HepG2 (cell line): ENCODE measurements around the gene RRP12. TPM values are rescaled to one million over a fixed set of nuclear protein-coding genes. Genes with fewer than 3 reads are reported as not detected.
A peak's percentile ranks its signal among the peaks of the same experiment; 100 is the strongest.

Experiments used
- IKZF1 ChIP-seq: fragments of 450-650 bp; IDR thresholded peaks from 2 replicates; pipeline ENCODE4 v1.7.1; 2016
- KLF12 ChIP-seq: sonication (generic); formaldehyde crosslinking; IDR thresholded peaks from 2 replicates; pipeline ENCODE4 v1.4.0; 2020; ENCODE audit warnings: missing genetic modification reagents, borderline replicate concordance
- RARG ChIP-seq: sonication (generic); formaldehyde crosslinking; IDR thresholded peaks from 2 replicates; pipeline ENCODE4 v1.4.0; 2020; ENCODE audit warnings: low read depth, mild to moderate bottlenecking, missing genetic modification reagents
- TCF7 ChIP-seq: sonication (generic); IDR thresholded peaks from 2 replicates; pipeline ENCODE4 v1.6.1; 2016; ENCODE audit warnings: antibody characterized with exemption, low read depth
- TOPORS ChIP-seq: sonication (generic); formaldehyde crosslinking; IDR thresholded peaks from 2 replicates; pipeline ENCODE4 v1.8.0; 2023; ENCODE audit warnings: mild to moderate bottlenecking, missing genetic modification reagents
- TRIM24 ChIP-seq: sonication (generic); formaldehyde crosslinking; IDR thresholded peaks from 2 replicates; pipeline ENCODE4 v1.8.0; 2022; ENCODE audit warnings: mild to moderate bottlenecking, missing genetic modification reagents
- ZNF574 ChIP-seq: sonication (generic); formaldehyde crosslinking; IDR thresholded peaks from 2 replicates; pipeline ENCODE4 v1.4.0; 2020; ENCODE audit warnings: missing genetic modification reagents
- ZNF724P ChIP-seq: sonication (generic); formaldehyde crosslinking; IDR thresholded peaks from 2 replicates; pipeline ENCODE4 v1.8.0; 2022; ENCODE audit warnings: missing genetic modification reagents, borderline replicate concordance
- ZNF782 ChIP-seq: sonication (generic); formaldehyde crosslinking; IDR thresholded peaks from 2 replicates; pipeline ENCODE4 v1.4.0; 2020; ENCODE audit warnings: missing genetic modification reagents, mild to moderate bottlenecking, borderline replicate concordance
- polyA plus RNA-seq, 8 experiments: library from polyadenylated mRNA; depleted of rRNA in 3 of 8; stranded (reverse) in 7 of 8; unstranded in 1 of 8; fragments of >200 nt; fragmentation: Illumina TruSeq in 4 of 8; extraction: Trizol in 4 of 8; gene quantifications; 2 replicates each; pipeline versions ENCODE4 v1.2.1 to v1.2.3, GENCODE V29; 2011 to 2016; ENCODE audit warnings: low read depth in 4 of 8, missing spikeins in 1 of 8, mixed read lengths in 1 of 8; ENCODE audit not compliant: insufficient read depth in 1 of 8
- total RNA-seq, 5 experiments: library from RNA; depleted of rRNA; stranded (reverse); fragments of >200 nt; fragmentation: Illumina TruSeq; extraction: Trizol; gene quantifications; 2 replicates each; pipeline ENCODE4 v1.2.3, GENCODE V29; 2016; ENCODE audit warnings: low read depth in 1 of 5
- TF ChIP-seq, protein P1 (sequence below): IDR thresholded peaks from 2 replicates; pipeline ENCODE4 v1.4.0; 2020; ENCODE audit warnings: mild to moderate bottlenecking, missing genetic modification reagents
- TF ChIP-seq, protein P2 (sequence below): sonication (generic); formaldehyde crosslinking; IDR thresholded peaks from one replicate; pipeline ENCODE4 v1.5.1; 2020; ENCODE audit warnings: mild to moderate bottlenecking, missing genetic modification reagents; ENCODE audit errors: not compliant biosample characterization
- TF ChIP-seq, protein P3 (sequence below): sonication (generic); formaldehyde crosslinking; conservative IDR thresholded peaks from 2 replicates; pipeline ENCODE4 v1.4.0; 2020; ENCODE audit warnings: missing genetic modification reagents

Gene RRP12
- total and polyA plus RNA-seq, 2 of the 13 experiments (the other 11 are each of a cell fraction or from before 2014, with no cell fraction given) = 13.2 to 39.4 TPM

GRCh38 chr10:97425964-97426775, 25.0 kb upstream of the RRP12 start, which contains the start of gene PGAM1 (continued):
- TF ChIP-seq, protein P1, sequence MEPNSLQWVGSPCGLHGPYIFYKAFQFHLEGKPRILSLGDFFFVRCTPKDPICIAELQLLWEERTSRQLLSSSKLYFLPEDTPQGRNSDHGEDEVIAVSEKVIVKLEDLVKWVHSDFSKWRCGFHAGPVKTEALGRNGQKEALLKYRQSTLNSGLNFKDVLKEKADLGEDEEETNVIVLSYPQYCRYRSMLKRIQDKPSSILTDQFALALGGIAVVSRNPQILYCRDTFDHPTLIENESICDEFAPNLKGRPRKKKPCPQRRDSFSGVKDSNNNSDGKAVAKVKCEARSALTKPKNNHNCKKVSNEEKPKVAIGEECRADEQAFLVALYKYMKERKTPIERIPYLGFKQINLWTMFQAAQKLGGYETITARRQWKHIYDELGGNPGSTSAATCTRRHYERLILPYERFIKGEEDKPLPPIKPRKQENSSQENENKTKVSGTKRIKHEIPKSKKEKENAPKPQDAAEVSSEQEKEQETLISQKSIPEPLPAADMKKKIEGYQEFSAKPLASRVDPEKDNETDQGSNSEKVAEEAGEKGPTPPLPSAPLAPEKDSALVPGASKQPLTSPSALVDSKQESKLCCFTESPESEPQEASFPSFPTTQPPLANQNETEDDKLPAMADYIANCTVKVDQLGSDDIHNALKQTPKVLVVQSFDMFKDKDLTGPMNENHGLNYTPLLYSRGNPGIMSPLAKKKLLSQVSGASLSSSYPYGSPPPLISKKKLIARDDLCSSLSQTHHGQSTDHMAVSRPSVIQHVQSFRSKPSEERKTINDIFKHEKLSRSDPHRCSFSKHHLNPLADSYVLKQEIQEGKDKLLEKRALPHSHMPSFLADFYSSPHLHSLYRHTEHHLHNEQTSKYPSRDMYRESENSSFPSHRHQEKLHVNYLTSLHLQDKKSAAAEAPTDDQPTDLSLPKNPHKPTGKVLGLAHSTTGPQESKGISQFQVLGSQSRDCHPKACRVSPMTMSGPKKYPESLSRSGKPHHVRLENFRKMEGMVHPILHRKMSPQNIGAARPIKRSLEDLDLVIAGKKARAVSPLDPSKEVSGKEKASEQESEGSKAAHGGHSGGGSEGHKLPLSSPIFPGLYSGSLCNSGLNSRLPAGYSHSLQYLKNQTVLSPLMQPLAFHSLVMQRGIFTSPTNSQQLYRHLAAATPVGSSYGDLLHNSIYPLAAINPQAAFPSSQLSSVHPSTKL (CRISPR knock-in tag) = no peak; the same call in 1 of the 2 replicates
- TF ChIP-seq, protein P2, sequence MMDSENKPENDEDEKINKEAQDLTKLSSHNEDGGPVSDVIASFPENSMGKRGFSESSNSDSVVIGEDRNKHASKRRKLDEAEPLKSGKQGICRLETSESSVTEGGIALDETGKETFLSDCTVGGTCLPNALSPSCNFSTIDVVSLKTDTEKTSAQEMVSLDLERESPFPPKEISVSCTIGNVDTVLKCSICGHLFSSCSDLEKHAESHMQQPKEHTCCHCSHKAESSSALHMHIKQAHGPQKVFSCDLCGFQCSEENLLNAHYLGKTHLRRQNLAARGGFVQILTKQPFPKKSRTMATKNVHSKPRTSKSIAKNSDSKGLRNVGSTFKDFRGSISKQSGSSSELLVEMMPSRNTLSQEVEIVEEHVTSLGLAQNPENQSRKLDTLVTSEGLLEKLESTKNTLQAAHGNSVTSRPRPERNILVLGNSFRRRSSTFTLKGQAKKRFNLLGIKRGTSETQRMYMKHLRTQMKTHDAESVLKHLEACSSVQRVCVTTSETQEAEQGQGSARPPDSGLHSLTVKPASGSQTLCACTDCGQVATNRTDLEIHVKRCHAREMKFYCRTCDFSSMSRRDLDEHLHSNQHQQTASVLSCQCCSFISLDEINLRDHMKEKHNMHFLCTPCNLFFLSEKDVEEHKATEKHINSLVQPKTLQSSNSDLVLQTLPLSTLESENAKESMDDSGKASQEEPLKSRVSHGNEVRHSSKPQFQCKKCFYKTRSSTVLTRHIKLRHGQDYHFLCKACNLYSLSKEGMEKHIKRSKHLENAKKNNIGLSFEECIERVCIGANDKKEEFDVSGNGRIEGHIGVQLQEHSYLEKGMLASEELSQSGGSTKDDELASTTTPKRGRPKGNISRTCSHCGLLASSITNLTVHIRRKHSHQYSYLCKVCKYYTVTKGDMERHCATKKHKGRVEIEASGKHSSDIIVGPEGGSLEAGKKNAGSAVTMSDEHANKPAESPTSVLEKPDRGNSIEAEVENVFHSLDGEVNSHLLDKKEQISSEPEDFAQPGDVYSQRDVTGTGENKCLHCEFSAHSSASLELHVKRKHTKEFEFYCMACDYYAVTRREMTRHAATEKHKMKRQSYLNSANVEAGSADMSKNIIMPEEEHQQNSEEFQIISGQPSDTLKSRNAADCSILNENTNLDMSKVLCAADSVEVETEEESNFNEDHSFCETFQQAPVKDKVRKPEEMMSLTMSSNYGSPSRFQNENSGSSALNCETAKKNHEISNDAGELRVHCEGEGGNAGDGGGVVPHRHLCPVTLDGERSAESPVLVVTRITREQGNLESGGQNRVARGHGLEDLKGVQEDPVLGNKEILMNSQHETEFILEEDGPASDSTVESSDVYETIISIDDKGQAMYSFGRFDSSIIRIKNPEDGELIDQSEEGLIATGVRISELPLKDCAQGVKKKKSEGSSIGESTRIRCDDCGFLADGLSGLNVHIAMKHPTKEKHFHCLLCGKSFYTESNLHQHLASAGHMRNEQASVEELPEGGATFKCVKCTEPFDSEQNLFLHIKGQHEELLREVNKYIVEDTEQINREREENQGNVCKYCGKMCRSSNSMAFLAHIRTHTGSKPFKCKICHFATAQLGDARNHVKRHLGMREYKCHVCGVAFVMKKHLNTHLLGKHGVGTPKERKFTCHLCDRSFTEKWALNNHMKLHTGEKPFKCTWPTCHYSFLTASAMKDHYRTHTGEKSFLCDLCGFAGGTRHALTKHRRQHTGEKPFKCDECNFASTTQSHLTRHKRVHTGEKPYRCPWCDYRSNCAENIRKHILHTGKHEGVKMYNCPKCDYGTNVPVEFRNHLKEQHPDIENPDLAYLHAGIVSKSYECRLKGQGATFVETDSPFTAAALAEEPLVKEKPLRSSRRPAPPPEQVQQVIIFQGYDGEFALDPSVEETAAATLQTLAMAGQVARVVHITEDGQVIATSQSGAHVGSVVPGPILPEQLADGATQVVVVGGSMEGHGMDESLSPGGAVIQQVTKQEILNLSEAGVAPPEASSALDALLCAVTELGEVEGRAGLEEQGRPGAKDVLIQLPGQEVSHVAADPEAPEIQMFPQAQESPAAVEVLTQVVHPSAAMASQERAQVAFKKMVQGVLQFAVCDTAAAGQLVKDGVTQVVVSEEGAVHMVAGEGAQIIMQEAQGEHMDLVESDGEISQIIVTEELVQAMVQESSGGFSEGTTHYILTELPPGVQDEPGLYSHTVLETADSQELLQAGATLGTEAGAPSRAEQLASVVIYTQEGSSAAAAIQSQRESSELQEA (CRISPR knock-in tag) = peak; percentile 71
- TF ChIP-seq ZNF574 (CRISPR knock-in tag) (no peak), TCF7 (no peak), TRIM24 (CRISPR knock-in tag) (no peak), TOPORS (CRISPR knock-in tag) (no peak), KLF12 (no peak), ZNF724P (CRISPR knock-in tag) (peak; percentile 62; the same call in 1 of the 2 replicates), IKZF1 (no peak), ZNF782 (CRISPR knock-in tag) (no peak), RARG (no peak)
- TF ChIP-seq, protein P3, sequence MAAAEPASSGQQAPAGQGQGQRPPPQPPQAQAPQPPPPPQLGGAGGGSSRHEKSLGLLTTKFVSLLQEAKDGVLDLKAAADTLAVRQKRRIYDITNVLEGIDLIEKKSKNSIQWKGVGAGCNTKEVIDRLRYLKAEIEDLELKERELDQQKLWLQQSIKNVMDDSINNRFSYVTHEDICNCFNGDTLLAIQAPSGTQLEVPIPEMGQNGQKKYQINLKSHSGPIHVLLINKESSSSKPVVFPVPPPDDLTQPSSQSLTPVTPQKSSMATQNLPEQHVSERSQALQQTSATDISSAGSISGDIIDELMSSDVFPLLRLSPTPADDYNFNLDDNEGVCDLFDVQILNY (CRISPR knock-in tag) = peak; percentile 71
